ENCODE data around the gene ZFHX2. TPM values are rescaled to one million over a fixed set of nuclear protein-coding genes. Genes with fewer than 3 reads are reported as not detected.
A peak's percentile ranks its signal among the peaks of the same experiment; 100 is the strongest.

Gene ZFHX2
- total and polyA plus RNA-seq, 2 of the 13 experiments (the other 11 are each of a cell fraction or from before 2014, with no cell fraction given): 0.17 to 0.44 TPM

DNA sequence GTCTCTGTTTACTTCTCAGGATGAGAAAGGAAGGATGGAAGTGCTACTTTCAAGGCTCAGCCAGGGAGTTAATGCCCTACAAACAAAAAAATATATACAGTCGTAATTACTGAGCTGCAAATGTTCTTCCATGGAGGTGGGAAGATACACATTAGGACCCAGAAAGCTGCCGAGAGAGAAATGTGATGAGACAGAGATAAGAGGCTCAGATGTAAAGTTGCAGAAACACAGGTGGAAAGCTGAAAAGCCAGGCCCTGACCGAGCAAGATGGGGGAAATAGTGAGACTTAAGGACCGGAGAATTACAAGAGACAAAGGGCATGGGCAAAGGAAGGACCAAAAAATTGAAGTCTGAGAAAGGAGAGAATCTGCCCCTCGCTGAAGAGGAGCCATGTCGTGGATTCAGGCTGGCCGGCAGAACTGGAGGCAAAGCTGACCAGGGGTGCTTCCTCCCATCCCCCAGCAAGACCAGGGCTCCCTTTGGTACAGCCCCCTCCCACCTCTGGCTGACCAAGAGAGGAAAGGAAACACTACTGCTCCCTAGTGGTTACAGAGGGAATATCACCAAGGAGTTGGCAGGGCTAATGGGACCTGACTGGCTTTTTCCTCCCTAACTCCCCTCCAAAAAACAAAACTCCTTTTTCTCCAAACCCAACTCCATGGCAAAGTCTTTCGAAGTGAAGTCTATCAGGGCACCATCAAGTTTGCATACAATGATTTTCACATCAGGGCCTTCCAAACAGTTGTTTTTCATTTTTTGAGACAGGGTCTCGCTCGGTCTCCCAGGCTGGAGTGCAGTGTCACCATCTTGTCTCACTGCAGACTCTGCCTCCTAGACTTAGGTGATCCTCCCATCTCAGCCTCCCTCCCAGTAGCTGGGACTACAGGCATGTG, 12.1 kb downstream of the ZFHX2 start (continued):
- TF ChIP-seq, protein P1, sequence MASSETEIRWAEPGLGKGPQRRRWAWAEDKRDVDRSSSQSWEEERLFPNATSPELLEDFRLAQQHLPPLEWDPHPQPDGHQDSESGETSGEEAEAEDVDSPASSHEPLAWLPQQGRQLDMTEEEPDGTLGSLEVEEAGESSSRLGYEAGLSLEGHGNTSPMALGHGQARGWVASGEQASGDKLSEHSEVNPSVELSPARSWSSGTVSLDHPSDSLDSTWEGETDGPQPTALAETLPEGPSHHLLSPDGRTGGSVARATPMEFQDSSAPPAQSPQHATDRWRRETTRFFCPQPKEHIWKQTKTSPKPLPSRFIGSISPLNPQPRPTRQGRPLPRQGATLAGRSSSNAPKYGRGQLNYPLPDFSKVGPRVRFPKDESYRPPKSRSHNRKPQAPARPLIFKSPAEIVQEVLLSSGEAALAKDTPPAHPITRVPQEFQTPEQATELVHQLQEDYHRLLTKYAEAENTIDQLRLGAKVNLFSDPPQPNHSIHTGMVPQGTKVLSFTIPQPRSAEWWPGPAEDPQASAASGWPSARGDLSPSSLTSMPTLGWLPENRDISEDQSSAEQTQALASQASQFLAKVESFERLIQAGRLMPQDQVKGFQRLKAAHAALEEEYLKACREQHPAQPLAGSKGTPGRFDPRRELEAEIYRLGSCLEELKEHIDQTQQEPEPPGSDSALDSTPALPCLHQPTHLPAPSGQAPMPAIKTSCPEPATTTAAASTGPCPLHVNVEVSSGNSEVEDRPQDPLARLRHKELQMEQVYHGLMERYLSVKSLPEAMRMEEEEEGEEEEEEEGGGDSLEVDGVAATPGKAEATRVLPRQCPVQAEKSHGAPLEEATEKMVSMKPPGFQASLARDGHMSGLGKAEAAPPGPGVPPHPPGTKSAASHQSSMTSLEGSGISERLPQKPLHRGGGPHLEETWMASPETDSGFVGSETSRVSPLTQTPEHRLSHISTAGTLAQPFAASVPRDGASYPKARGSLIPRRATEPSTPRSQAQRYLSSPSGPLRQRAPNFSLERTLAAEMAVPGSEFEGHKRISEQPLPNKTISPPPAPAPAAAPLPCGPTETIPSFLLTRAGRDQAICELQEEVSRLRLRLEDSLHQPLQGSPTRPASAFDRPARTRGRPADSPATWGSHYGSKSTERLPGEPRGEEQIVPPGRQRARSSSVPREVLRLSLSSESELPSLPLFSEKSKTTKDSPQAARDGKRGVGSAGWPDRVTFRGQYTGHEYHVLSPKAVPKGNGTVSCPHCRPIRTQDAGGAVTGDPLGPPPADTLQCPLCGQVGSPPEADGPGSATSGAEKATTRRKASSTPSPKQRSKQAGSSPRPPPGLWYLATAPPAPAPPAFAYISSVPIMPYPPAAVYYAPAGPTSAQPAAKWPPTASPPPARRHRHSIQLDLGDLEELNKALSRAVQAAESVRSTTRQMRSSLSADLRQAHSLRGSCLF (CRISPR knock-in tag; IDR thresholded peaks at IDR 0.05; ENCODE audit: borderline replicate concordance): no peak
- TF ChIP-seq JUN (CRISPR knock-in tag; IDR thresholded peaks at IDR 0.05) (no peak), NFYB (CRISPR knock-in tag; IDR thresholded peaks at IDR 0.05) (no peak), KDM5A (IDR thresholded peaks at IDR 0.05; ENCODE audit: borderline replicate concordance, low read length) (no peak), U2AF2 (IDR thresholded peaks at IDR 0.05; ENCODE audit: low read depth, low read length) (no peak), ZNF264 (CRISPR knock-in tag; IDR thresholded peaks at IDR 0.05) (no peak), RAD21 (CRISPR knock-in tag; IDR thresholded peaks at IDR 0.05) (peak; percentile 81), PRMT3 (CRISPR knock-in tag; IDR thresholded peaks at IDR 0.05; ENCODE audit: borderline replicate concordance, low read depth) (no peak), GATAD1 (CRISPR knock-in tag; IDR thresholded peaks at IDR 0.05) (0 out of 2 replicates have a peak, but pooled peaks have one; percentile 20), NCOR1 (IDR thresholded peaks at IDR 0.05; ENCODE audit: borderline replicate concordance, low read length) (no peak), ZNF879 (CRISPR knock-in tag; IDR thresholded peaks at IDR 0.05) (no peak)
- TF ChIP-seq, protein P2, sequence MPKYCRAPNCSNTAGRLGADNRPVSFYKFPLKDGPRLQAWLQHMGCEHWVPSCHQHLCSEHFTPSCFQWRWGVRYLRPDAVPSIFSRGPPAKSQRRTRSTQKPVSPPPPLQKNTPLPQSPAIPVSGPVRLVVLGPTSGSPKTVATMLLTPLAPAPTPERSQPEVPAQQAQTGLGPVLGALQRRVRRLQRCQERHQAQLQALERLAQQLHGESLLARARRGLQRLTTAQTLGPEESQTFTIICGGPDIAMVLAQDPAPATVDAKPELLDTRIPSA (CRISPR knock-in tag; IDR thresholded peaks at IDR 0.05; ENCODE audit: borderline replicate concordance): no peak
- TF ChIP-seq, protein P3, sequence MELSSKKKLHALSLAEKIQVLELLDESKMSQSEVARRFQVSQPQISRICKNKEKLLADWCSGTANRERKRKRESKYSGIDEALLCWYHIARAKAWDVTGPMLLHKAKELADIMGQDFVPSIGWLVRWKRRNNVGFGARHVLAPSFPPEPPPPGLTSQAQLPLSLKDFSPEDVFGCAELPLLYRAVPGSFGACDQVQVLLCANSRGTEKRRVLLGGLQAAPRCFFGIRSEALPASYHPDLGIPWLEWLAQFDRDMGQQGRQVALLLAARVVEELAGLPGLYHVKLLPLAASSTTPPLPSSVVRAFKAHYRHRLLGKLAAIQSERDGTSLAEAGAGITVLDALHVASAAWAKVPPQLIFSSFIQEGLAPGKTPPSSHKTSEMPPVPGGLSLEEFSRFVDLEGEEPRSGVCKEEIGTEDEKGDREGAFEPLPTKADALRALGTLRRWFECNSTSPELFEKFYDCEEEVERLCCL (CRISPR knock-in tag; IDR thresholded peaks at IDR 0.05; ENCODE audit: borderline replicate concordance): no peak
- TF ChIP-seq, protein P4, sequence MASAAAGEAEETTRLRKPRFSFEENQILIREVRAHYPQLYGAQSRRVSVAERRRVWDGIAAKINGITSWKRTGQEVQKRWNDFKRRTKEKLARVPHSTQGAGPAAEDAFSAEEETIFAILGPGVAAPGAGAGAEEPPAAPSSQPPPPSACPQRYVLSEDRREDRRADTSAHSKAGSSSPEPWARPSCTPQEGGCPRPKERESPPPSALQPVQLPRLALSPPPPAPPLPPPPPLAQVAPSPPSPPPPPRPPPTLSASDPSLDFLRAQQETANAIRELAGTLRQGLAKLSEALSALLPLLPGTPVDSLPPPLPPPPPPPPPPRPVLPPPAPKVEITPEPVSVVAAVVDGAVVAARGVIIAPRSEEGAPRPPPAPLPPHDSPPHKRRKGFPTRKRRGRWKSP (CRISPR knock-in tag; IDR thresholded peaks at IDR 0.05): no peak
- TF ChIP-seq, protein P5, sequence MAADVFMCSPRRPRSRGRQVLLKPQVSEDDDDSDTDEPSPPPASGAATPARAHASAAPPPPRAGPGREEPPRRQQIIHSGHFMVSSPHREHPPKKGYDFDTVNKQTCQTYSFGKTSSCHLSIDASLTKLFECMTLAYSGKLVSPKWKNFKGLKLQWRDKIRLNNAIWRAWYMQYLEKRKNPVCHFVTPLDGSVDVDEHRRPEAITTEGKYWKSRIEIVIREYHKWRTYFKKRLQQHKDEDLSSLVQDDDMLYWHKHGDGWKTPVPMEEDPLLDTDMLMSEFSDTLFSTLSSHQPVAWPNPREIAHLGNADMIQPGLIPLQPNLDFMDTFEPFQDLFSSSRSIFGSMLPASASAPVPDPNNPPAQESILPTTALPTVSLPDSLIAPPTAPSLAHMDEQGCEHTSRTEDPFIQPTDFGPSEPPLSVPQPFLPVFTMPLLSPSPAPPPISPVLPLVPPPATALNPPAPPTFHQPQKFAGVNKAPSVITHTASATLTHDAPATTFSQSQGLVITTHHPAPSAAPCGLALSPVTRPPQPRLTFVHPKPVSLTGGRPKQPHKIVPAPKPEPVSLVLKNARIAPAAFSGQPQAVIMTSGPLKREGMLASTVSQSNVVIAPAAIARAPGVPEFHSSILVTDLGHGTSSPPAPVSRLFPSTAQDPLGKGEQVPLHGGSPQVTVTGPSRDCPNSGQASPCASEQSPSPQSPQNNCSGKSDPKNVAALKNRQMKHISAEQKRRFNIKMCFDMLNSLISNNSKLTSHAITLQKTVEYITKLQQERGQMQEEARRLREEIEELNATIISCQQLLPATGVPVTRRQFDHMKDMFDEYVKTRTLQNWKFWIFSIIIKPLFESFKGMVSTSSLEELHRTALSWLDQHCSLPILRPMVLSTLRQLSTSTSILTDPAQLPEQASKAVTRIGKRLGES (CRISPR knock-in tag; IDR thresholded peaks at IDR 0.05; ENCODE audit: borderline replicate concordance): no peak

All from HepG2 (cell line).